NCI-H128 (cell line): ENCODE measurements around the gene MLPH.

Experiments
- DNase-seq: peaks from one replicate; lab custom pipeline; 2025; ENCODE audit not compliant: unreplicated experiment; lab: John Stamatoyannopoulos, UW

MLPH gene

GRCh38 chr2:237496428-237496827, 9.4 kb downstream of the MLPH start:
- DNase-seq = no peak

- no peak for DNase-seq
Measured at GRCh38 chr2:237497009-237497837, 10.2 kb downstream of the MLPH start.

- no peak for DNase-seq
Measured at GRCh38 chr2:237497838-237498186, 10.8 kb downstream of the MLPH start.

- DNase-seq = no peak
Measured at GRCh38 chr2:237498341-237498740, 11.3 kb downstream of the MLPH start.

- no peak for DNase-seq
Measured at GRCh38 chr2:237500681-237501424, 13.8 kb downstream of the MLPH start.

GRCh38 chr2:237501892-237502513, 15.0 kb downstream of the MLPH start:
- no peak for DNase-seq

- DNase-seq = no peak
Measured at GRCh38 chr2:237503201-237503600, 16.1 kb downstream of the MLPH start.

- DNase-seq = no peak
Measured at GRCh38 chr2:237505188-237505939, 18.3 kb downstream of the MLPH start.

- DNase-seq = no peak
Measured at GRCh38 chr2:237507512-237507911, 20.5 kb downstream of the MLPH start.

- no peak for DNase-seq
Measured at GRCh38 chr2:237508361-237508760, 21.3 kb downstream of the MLPH start.

GRCh38 chr2:237509151-237509550, 22.1 kb downstream of the MLPH start:
- no peak for DNase-seq

GRCh38 chr2:237509905-237510304, 22.9 kb downstream of the MLPH start:
- no peak for DNase-seq

- no peak for DNase-seq
Measured at GRCh38 chr2:237510502-237511217, 23.6 kb downstream of the MLPH start.

- DNase-seq = no peak
Measured at GRCh38 chr2:237511433-237511832, 24.4 kb downstream of the MLPH start.

GRCh38 chr2:237511885-237512405, 24.9 kb downstream of the MLPH start:
- no peak for DNase-seq

- peak; percentile 8 for DNase-seq
Measured at GRCh38 chr2:237512774-237513466, 25.9 kb downstream of the MLPH start.

- DNase-seq = no peak
Measured at GRCh38 chr2:237513693-237514092, 26.6 kb downstream of the MLPH start.

- DNase-seq = no peak
Measured at GRCh38 chr2:237514474-237515130, 27.6 kb downstream of the MLPH start.

- DNase-seq = no peak
Measured at GRCh38 chr2:237515166-237515565, 28.1 kb downstream of the MLPH start.
